ENCODE measurements around the gene MYH14. TPM values are rescaled to one million over a fixed set of nuclear protein-coding genes. Genes with fewer than 3 reads are reported as not detected.
"Not testable (repeated sequence)": the region's sequence is repeated elsewhere in the genome, so short reads cannot be mapped to it uniquely, and the experiment has no call there.

Gene MYH14
- polyA plus RNA-seq, 1 donor from 2014 or later = not detected

GRCh38 chr19:50341091-50341564 lies 137.7 kb downstream of the MYH14 start:
- Histone ChIP-seq H3K9me2 (ENCODE audit: insufficient read depth, low read length) (no peaks in the 10 kb centered on the region), H3K4me2 (ENCODE audit: low read length) (no peak overlapping the region), H2AFZ (ENCODE audit: low read depth, low read length) (no peak overlapping the region), H3K27me3 (ENCODE audit: insufficient read depth, low read depth, low read length) (no peaks in the 10 kb centered on the region), H3K9ac (ENCODE audit: low read length) (no peak overlapping the region), H4K20me1 (ENCODE audit: insufficient read depth) (no peaks in the 10 kb centered on the region), H3K4me3 (ENCODE audit: low read length) (no peak overlapping the region), H3K27ac (ENCODE audit: low read length) (no peak overlapping the region), H3K9me3 (ENCODE audit: low read length) (no peaks in the 10 kb centered on the region), H3K79me2 (replicated peaks; ENCODE audit: insufficient read depth, low read length) (no peaks in the 10 kb centered on the region), H3F3A (ENCODE audit: insufficient read depth, low read length, poor library complexity, severe bottlenecking) (no peaks in the 10 kb centered on the region), H3K36me3 (ENCODE audit: insufficient read depth, low read length) (no peaks in the 10 kb centered on the region)
- TF ChIP-seq EZH2 (IDR thresholded peaks at IDR 0.05; ENCODE audit: borderline replicate concordance, insufficient read depth, low read length, poor library complexity, severe bottlenecking) (no peak), MXI1 (conservative IDR thresholded peaks at IDR 0.05; ENCODE audit: poor library complexity, severe bottlenecking) (no peak), RAD21 (conservative IDR thresholded peaks at IDR 0.05) (no peak), CTCF (IDR thresholded peaks at IDR 0.05; ENCODE audit: poor library complexity, severe bottlenecking) (no peak), REST (IDR thresholded peaks at IDR 0.05; ENCODE audit: borderline replicate concordance) (no peak), TAF1 (IDR thresholded peaks at IDR 0.05; ENCODE audit: low read depth) (no peak), EP300 (conservative IDR thresholded peaks at IDR 0.05; ENCODE audit: poor library complexity, severe bottlenecking) (no peak), SMC3 (conservative IDR thresholded peaks at IDR 0.05; ENCODE audit: poor library complexity) (no peak), POLR2AphosphoS5 (IDR thresholded peaks at IDR 0.05) (no peak)

GRCh38 chr19:50344661-50345318 lies 141.4 kb downstream of the MYH14 start:
- Histone ChIP-seq H3K9me3 (ENCODE audit: low read length) (no peaks in the 10 kb centered on the region), H3K4me3 (ENCODE audit: low read length) (no peak overlapping the region), H3K27ac (ENCODE audit: low read length) (no peak overlapping the region), H3K4me2 (ENCODE audit: low read length) (no peak overlapping the region), H2AFZ (ENCODE audit: low read depth, low read length) (no peak overlapping the region), H3K9me2 (ENCODE audit: insufficient read depth, low read length) (no peaks in the 10 kb centered on the region), H3F3A (ENCODE audit: insufficient read depth, low read length, poor library complexity, severe bottlenecking) (no peaks in the 10 kb centered on the region), H3K27me3 (ENCODE audit: insufficient read depth, low read depth, low read length) (no peaks in the 10 kb centered on the region), H3K9ac (ENCODE audit: low read length) (no peak overlapping the region), H3K36me3 (ENCODE audit: insufficient read depth, low read length) (no peaks in the 10 kb centered on the region), H4K20me1 (ENCODE audit: insufficient read depth) (no peaks in the 10 kb centered on the region), H3K79me2 (replicated peaks; ENCODE audit: insufficient read depth, low read length) (no peaks in the 10 kb centered on the region)
- no peak for TF ChIP-seq MXI1 (conservative IDR thresholded peaks at IDR 0.05; ENCODE audit: poor library complexity, severe bottlenecking)
- TF ChIP-seq POLR2AphosphoS5 (IDR thresholded peaks at IDR 0.05) = no peak

- H2AFZ ChIP-seq (ENCODE audit: low read depth, low read length); H3F3A ChIP-seq (ENCODE audit: insufficient read depth, low read length, poor library complexity, severe bottlenecking); H3K9ac ChIP-seq (ENCODE audit: low read length); H3K79me2 ChIP-seq (replicated peaks; ENCODE audit: insufficient read depth, low read length); H3K36me3 ChIP-seq (ENCODE audit: insufficient read depth, low read length); H3K27me3 ChIP-seq (ENCODE audit: insufficient read depth, low read depth, low read length); H3K9me2 ChIP-seq (ENCODE audit: insufficient read depth, low read length); H3K27ac ChIP-seq (ENCODE audit: low read length); H3K9me3 ChIP-seq (ENCODE audit: low read length); H3K4me3 ChIP-seq (ENCODE audit: low read length); H4K20me1 ChIP-seq (ENCODE audit: insufficient read depth); H3K4me2 ChIP-seq (ENCODE audit: low read length): not testable (repeated sequence)
Observed at GRCh38 chr19:50347089-50347581, 143.7 kb downstream of the MYH14 start.
